HG03095 (cell line): ENCODE data around the gene ZSCAN12.
"Not testable (repeated sequence)": the region's sequence is repeated elsewhere in the genome, so short reads cannot be mapped to it uniquely, and the experiment has no call there.

ENCODE experiments used
- ATAC-seq: cut with Tn5 transposase; IDR thresholded peaks from one replicate; pipeline ENCODE4 v1.9.1; 2021; ENCODE audit warnings: moderate library complexity; ENCODE audit not compliant: unreplicated experiment

The ZSCAN12 gene

GRCh38 chr6:28395918-28396317 lies 3.6 kb downstream of the ZSCAN12 start:
- no peak for ATAC-seq

GRCh38 chr6:28393912-28394662 lies 5.5 kb downstream of the ZSCAN12 start:
- ATAC-seq: no peak

GRCh38 chr6:28390688-28391087 lies 8.9 kb downstream of the ZSCAN12 start:
- ATAC-seq: no peak

DNA sequence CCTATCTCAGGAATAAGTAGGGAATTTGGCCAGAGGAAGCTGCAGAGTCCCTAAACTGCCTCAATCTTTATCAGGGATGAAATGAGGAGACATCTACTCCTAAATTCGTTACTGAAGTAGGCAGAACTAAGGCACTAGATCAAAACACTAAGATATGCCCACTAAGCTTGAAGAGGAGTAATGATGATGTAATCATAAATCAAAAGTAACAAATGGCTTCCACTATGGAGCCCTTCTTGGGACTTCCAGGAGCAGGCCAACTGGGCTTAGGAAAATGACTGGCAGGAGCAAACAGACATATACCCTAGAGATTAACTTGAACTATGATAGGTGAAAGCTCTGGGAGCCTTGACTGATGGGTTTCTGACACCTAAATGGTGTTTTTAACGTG lies 15.4 kb downstream of the ZSCAN12 start:
- ATAC-seq: no peak

GRCh38 chr6:28383235-28384142 lies 16.1 kb downstream of the ZSCAN12 start:
- ATAC-seq: peak; percentile 79

DNA sequence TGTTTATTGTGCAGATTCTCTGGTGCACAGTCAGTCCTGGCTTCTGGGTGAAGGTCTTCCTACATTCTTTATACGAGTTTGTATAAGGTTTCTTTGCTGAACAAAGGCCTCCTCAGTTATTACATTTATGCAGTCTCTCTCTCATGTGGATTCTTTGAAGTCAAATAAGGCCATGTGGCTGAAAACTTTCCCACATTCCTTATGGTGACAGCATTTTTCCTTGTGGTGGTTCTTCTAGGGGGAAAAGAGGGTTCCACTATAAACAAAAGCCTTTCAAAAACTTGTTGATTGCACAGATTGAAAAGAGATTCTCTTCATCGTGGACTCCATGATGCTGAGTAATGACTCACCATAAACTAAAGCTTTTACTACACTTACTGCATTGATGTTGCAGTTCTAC lies 19.2 kb downstream of the ZSCAN12 start:
- no peak for ATAC-seq

GRCh38 chr6:28378644-28379043 lies 20.9 kb downstream of the ZSCAN12 start:
- ATAC-seq: no peak

DNA sequence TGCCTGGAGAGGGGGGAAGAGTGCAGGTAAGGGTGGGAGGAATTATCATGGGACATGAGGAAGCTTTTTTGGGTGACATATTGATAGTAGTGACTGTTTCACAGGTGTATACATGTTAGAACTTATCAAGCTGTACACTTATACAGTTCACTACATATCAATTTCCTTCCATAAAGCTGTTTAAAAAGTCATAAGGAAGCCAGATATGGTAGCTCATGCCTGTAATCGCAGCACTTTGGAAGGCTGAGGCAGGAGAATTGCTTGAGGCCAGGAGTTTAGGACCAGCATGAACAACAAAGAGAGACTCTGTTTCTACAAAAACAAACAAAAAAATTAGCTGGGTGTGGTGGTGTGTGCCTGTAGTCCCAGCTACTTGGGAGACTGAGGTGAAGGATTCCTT lies 21.7 kb downstream of the ZSCAN12 start:
- no peak for ATAC-seq

GRCh38 chr6:28373925-28374324 lies 25.6 kb downstream of the ZSCAN12 start:
- no peak for ATAC-seq

DNA sequence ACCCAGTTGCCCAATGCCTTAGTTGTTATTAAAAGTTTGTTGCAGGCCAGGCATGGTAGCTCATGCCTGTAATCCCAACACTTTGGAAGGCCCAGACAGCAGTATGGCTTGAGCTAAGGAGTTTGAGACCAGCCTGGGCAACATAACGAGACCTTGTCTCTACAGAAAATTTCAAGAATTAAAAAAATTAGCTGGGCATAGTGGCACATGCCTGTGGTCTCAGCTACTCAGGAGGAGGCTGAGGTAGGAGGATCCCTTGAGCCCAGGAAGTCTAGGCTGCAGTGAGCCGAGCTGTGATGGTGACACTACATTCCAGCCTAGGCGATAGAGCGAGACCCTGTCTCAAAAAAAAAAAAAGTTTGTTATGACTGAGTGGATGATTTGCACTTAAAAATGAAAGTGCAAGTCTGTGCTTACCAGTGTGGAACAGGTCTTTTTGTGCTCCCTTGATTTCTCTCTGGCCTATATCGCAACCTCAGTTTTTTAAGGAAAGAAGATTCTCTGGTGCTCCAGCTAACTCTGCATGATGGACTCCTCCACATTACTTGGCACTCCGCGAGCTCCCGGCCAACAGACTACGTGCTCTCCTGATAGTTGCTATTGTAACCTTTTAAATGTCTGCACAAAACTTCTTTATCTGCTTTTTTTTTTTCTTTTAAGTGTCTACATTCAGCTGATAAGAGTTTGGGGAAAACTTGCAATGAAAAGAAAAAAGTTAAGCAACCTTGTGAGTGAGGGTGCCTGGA lies 27.7 kb downstream of the ZSCAN12 start:
- peak; percentile 77 for ATAC-seq

DNA sequence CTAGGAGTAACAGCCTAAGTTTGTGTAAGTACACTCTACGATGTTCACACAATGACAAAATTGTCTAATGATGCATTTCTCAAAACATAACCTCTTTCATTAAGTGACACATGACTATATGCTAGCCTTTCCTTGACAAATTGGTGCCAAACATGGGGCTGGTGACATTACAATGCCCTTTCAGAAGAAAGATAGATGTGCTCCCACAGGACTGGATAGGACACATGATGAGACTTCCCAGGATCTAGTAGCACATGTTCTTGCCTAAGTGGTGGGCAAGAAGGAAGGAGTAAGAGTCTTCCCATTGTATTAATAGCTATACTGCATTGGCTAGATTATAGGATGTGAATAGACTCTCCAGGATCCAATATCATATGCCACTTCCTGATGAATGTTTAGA lies 28.3 kb downstream of the ZSCAN12 start:
- ATAC-seq: no peak

- ATAC-seq: no peak
These were observed 29.1 kb downstream of the ZSCAN12 start for GRCh38 chr6:28370440-28370839.

DNA sequence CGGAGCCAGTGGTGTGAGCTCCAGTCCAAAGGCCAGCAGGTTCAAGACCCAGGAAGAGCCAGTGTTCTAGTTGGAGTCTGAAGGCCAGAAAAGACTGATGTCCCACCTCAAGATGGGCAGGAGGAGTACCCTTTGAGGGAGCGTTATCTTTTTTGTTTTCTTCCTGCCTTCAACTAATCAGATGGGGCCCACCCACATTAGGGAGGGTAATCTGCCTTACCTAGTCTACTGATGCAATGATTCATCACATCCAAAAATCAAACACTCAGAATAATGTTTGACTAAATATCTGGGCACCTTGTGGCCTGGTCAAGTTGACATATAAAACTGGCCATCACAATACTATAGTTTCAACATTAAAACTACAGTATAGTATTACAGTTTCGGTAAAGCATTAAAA lies 30.1 kb downstream of the ZSCAN12 start:
- ATAC-seq: no peak

DNA sequence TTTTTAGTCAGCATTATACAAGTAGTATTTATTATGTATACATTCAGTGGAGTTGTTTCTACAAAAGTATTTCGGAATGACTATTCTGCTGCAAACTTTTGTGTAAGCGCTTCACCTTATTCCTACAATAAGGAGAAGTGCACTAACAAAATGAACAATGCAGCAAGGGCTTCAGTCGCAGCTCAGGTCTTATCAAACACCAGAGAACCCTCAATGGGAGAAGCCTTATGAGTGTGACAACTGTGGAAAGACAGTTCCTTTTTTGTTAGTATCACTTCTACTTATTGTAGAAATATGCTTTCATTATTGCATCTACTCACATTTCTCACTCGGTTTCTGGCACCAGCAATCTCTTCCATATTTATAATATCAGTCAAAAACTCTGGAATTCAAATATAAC lies 31.0 kb downstream of the ZSCAN12 start:
- ATAC-seq: peak; percentile 70

DNA sequence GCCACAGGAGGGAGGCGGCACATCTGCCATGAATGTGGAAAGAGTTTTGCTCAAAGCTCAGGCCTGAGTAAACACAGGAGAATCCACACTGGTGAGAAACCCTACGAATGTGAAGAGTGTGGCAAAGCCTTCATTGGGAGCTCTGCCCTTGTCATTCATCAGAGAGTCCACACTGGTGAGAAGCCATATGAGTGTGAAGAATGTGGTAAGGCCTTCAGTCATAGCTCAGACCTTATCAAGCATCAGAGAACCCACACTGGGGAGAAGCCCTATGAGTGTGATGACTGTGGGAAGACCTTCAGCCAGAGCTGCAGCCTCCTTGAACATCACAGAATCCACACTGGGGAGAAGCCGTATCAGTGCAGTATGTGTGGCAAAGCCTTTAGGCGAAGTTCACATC lies 34.0 kb downstream of the ZSCAN12 start:
- ATAC-seq: not testable (repeated sequence)

GRCh38 chr6:28360961-28361360 lies 38.6 kb downstream of the ZSCAN12 start:
- ATAC-seq: no peak

- not testable (repeated sequence) for ATAC-seq
These were observed 40.0 kb downstream of the ZSCAN12 start for GRCh38 chr6:28359562-28359961.

GRCh38 chr6:28357036-28357435 lies 42.5 kb downstream of the ZSCAN12 start:
- ATAC-seq: no peak

- ATAC-seq: no peak
These were observed 42.9 kb downstream of the ZSCAN12 start for GRCh38 chr6:28356666-28357020.

- ATAC-seq: peak; percentile 56
These were observed 43.5 kb downstream of the ZSCAN12 start for GRCh38 chr6:28355743-28356665.
